T-helper 2 cell (primary cell): ENCODE data around the gene PCDHGB5.
"Not testable (repeated sequence)": the region's sequence is repeated elsewhere in the genome, so short reads cannot be mapped to it uniquely, and the experiment has no call there.

Experiments used
- DNase-seq, 5 experiments: peaks; one replicate each; pipeline versions ENCODE4 v3.0.0 to v3.0.0-alpha.2; 2012 to 2022
- total RNA-seq, 2 donors: gene quantifications; one replicate each; lab custom pipeline; 2026; lab: John Stamatoyannopoulos, UW

PCDHGB5 gene
- total RNA-seq = 0 to 0.27 reads per million in 2 donors

DNA sequence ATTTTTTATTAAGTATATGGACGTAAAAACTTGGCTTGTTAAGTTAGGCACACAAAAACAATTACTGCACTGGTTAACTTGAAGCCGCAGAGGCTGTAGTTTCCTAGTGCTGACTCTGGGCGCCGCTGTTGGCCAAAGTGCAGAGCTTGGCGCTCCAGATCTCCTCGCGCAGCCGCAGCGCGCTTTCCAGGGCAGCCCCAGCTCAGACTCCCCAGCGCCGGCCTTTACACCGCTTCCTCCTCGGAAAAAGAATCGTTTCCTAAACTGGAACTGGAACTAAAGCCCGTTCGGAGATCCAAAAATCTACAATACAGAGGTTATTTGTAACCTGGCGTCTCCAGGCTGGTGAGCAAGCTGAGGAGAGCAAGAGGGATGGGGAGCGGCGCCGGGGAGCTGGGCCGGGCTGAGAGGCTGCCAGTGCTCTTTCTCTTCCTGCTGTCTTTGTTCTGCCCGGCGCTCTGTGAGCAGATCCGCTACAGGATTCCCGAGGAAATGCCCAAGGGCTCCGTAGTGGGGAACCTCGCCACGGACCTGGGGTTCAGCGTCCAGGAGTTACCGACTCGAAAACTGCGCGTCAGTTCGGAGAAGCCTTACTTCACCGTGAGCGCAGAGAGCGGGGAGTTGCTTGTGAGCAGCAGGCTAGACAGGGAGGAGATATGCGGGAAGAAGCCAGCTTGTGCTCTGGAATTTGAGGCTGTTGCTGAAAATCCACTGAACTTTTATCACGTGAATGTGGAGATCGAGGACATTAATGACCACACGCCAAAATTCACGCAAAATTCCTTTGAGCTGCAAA, at the start of gene PCDHGB5:
Gene PCDHGB5, plus strand, starts transcription at position 192 of the 796 bp plus-strand sequence. Its CDS starts 181 bp downstream, at position 373.
- peak in 1 of 5 experiments; percentile 45 for DNase-seq

DNA sequence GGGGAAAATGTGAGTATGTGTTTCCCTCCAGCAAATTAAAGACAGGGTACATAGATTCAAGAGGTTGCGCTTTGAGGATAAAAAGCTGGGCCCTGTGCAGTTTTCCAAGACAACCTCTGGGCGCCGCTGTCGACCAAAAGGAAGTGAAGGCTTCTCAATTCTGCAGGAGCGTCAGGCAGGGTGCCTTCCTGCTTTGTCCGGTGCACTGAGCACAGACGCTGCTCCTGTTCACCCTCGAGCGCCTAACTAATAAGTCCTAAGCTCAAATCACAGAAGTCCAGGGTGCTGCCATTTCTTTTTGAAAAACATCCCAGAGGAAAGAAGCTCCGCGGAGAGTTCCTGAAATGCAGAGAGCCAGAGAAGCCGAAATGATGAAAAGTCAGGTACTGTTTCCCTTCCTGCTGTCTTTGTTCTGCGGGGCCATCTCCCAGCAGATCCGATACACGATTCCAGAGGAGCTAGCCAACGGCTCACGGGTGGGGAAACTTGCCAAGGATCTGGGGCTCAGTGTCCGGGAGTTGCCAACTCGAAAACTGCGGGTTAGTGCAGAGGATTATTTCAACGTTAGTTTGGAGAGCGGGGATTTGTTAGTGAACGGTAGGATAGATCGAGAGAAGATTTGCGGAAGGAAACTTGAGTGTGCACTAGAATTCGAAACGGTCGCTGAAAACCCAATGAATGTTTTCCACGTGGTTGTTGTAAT, 47.7 kb upstream of the PCDHGB5 start, which contains the start of gene PCDHGB1:
Gene PCDHGB1, plus strand, starts transcription at position 183 of the 703 bp plus-strand sequence. Its CDS starts 162 bp downstream, at position 345.
- peak in 2 of 5 experiments; percentile 17 to 45 for DNase-seq

DNA sequence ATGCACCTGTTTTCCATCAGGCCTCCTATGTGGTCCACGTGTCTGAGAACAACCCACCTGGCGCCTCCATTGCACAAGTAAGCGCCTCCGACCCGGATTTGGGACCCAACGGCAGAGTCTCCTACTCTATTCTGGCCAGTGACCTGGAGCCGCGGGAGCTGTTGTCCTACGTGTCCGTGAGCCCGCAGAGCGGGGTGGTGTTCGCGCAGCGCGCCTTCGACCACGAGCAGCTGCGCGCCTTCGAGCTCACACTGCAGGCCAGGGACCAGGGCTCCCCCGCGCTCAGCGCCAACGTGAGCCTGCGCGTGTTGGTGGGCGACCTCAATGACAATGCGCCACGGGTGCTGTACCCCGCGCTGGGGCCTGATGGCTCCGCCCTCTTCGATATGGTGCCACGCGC, 46.2 kb upstream of the PCDHGB5 start:
- no peak for DNase-seq

DNA sequence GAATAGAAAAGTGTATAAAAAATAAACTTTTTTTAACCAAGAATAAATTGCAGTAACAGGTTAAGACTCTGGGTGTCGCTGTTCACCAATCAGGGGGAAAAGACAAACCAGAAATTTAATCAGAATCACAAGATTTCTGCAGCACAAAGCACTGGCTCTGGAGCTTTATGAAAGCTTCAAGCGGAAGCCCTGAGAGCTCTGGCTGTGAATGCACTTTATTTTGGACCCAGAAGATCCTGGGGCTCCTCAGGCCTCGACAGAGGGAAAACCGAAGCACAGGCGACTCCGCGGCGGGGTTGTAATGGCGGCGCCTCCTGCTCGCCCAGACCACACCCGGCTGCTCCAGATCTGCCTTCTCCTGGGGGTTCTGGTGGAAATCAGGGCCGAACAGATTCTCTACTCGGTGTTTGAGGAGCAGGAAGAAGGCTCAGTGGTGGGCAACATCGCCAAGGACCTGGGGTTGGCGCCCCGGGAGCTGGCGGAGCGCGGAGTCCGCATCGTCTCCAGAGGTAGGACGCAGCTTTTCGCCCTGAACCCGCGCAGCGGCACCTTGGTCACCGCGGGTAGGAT, 42.8 kb upstream of the PCDHGB5 start, which contains the start of gene PCDHGA4:
Gene PCDHGA4, plus strand, starts transcription at position 122 of the 570 bp plus-strand sequence. Its CDS starts 87 bp downstream, at position 209.
- no peak for DNase-seq

DNA sequence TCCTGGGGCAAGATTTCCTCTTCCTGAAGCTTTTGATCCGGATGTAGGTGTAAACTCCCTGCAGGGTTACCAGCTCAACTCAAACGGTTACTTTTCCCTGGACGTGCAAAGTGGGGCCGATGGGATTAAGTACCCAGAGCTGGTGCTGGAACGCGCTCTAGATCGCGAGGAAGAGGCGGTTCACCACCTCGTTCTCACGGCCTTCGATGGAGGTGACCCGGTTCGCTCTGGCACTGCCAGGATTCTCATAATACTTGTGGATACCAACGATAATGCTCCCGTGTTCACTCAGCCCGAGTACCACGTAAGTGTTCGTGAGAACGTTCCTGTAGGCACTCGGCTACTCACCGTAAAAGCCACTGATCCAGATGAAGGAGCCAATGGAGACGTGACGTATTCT, 42.1 kb upstream of the PCDHGB5 start:
- DNase-seq = no peak

DNA sequence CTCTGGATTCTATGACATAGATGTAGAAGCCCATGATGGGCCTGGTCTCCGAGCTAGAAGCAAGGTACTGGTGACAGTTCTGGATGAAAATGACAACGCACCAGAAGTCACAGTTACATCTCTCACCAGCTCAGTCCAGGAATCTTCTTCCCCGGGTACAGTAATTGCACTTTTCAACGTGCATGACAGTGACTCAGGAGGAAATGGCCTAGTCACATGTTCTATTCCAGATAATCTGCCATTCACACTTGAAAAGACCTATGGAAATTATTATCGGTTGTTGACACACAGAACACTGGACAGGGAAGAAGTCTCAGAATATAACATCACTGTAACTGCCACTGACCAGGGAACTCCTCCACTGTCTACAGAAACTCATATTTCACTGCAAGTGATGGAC, 41.6 kb upstream of the PCDHGB5 start:
- no peak for DNase-seq

DNA sequence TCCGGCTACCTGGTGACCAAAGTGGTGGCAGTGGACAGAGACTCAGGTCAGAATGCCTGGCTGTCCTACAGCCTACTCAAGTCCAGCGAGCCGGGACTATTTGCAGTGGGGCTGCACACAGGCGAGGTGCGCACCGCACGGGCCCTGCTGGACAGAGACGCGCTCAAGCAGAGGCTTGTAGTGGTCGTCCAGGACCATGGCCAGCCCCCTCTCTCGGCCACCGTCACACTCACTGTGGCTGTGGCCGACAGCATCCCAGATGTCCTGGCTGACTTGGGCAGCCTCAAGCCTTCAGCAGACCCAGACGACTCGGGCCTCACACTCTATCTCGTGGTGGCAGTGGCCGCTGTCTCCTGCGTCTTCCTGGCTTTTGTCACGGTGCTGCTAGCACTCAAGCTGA, 40.8 kb upstream of the PCDHGB5 start:
- DNase-seq = no peak

DNA sequence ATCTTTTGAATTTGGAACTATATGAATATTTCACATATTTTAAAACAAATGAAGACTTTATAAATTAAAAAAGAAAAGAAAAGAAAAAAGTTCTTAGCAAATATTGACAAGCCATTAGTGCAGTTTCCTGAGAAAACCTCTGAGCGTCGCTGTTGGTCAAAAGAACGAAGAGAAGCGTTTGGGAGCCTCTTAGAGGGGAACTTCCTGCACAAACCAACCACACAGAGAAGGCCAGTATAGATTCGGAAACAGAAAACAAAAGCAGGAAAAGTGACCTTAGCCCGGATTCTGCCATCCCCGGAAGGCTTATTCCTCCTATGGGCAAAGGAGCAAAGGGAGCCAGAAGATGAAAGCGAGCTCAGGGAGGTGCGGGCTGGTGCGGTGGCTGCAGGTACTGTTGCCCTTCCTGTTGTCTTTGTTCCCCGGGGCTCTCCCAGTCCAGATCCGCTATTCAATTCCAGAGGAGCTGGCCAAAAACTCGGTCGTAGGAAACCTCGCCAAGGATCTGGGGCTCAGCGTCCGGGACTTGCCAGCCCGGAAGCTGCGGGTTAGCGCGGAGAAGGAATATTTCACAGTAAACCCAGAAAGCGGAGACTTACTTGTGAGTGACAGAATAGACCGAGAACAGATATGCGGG, 37.8 kb upstream of the PCDHGB5 start, which contains the start of gene PCDHGB2:
Gene PCDHGB2, plus strand, starts transcription at position 205 of the 637 bp plus-strand sequence. Its CDS starts 142 bp downstream, at position 347.
- DNase-seq = peak in 2 of 5 experiments; percentile 3 to 25

DNA sequence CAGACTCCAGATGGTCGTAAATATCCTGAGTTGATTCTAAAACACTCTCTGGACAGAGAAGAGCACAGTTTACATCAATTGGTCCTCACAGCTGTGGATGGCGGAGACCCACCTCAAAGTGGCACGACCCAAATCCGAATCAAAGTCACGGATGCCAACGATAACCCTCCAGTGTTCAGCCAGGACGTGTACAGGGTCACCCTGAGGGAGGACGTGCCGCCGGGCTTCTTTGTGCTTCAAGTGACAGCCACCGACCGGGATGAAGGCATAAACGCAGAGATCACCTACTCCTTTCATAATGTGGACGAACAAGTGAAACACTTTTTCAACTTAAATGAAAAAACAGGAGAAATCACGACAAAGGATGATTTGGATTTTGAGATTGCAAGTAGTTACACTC, 37.1 kb upstream of the PCDHGB5 start:
- DNase-seq = no peak

DNA sequence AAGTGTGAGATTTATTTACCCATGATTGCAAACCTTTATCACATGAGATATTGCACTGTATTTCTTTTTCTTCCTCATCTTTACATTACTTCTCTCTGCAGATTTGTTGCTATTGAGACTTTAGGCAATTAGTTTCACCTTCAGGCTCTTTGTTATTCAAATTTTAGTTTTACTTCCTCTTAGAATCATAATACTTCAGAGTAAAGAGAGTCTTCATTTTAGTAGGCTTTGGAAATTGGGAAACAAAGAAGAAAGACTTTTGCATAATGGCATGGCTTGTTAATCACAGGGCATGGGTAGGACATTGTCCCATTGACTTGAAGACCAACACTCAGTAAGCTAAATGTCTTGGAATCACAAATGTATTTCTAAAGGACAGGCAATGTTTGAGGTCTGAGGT, 35.0 kb upstream of the PCDHGB5 start:
- DNase-seq = no peak

DNA sequence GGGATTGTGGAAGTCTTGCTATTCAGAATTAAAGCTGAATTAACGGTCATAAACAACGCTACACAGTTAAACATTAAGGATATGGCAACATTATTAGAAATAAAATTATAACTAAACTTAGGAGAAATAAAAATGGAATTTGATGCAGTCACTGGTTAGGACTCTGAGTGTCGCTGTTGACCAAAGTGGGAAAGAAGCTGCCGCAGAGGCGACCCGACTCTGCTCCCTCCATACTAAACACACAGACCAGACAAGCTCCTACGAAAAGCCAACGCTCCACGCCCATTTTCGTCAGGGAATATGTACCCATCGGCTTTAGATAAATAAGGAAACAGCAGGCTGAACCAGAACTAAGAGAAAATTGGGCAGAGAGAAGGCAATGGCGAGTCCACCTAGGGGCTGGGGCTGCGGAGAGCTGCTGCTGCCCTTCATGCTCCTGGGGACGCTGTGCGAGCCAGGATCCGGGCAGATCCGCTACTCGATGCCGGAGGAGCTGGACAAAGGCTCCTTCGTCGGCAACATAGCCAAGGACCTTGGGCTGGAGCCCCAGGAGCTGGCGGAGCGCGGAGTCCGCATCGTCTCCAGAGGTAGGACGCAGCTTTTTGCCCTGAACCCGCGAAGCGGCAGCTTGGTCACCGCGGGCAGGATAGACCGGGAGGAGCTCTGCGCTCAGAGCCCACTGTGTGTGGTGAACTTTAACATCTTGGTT, 33.6 kb upstream of the PCDHGB5 start, which contains the start of gene PCDHGA5:
Gene PCDHGA5, plus strand, starts transcription at position 211 of the 709 bp plus-strand sequence. Its CDS starts 169 bp downstream, at position 380.
- no peak for DNase-seq

DNA sequence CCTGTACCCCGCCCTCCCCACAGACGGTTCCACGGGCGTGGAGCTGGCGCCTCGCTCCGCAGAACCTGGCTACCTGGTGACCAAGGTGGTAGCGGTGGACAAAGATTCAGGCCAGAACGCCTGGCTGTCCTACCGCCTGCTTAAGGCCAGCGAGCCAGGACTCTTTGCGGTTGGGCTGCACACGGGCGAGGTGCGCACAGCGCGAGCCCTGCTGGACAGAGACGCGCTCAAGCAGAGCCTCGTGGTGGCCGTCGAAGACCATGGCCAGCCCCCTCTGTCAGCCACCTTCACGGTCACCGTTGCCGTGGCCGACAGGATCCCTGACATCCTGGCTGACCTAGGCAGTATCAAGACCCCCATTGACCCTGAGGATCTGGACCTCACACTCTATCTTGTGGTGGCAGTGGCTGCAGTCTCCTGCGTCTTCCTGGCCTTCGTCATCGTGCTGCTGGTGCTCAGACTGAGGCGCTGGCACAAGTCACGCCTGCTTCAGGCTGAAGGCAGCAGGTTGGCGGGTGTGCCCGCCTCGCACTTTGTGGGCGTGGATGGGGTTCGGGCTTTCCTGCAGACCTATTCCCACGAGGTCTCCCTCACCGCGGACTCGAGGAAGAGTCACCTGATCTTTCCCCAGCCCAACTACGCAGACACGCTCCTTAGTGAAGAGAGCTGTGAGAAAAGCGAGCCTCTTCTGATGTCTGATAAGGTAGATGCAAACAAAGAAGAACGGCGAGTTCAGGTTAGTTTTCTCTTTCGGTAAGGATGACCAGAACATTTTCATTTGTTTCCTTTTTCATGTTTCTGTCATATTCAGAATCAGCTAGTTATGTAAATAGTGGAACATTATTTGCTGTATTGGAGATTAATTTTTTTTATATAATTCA, 31.5 kb upstream of the PCDHGB5 start:
- no peak for DNase-seq

DNA sequence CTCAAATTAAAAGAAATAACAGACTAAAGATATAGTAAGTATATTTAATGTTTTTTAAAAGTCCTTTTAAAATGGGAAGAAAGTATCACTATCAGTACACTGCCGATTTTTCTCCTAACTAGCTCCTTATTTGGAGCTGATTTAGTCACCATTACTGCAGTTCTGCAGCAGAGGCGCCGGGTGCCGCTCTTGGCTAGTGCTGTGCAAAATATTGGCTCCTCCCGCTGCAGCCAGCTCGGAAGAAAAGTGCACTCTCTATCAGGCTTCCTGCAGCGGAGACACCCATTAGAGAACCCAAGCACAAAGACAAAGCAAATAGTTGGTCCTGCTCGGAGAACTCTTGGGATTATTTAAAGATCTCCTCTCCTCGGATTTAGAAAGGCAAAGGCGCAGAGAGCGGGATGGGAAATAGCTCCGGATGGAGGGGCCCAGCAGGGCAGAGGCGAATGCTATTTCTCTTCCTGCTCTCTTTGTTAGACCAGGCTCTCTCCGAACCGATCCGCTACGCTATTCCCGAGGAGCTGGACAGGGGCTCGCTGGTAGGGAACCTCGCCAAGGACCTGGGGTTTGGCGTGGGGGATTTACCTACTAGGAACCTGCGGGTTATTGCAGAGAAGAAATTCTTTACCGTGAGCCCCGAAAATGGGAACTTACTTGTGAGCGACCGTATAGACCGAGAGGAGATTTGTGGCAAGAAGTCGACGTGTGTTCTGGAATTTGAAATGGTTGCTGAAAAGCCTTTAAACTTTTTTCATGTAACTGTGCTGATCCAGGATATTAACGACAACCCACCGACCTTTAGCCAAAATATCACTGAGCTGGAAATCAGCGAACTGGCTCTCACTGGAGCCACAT, 27.5 kb upstream of the PCDHGB5 start, which contains the start of gene PCDHGB3:
Gene PCDHGB3, plus strand, starts transcription at position 249 of the 855 bp plus-strand sequence. Its CDS starts 153 bp downstream, at position 402.
- DNase-seq = peak in 2 of 5 experiments; percentile 30 to 52

DNA sequence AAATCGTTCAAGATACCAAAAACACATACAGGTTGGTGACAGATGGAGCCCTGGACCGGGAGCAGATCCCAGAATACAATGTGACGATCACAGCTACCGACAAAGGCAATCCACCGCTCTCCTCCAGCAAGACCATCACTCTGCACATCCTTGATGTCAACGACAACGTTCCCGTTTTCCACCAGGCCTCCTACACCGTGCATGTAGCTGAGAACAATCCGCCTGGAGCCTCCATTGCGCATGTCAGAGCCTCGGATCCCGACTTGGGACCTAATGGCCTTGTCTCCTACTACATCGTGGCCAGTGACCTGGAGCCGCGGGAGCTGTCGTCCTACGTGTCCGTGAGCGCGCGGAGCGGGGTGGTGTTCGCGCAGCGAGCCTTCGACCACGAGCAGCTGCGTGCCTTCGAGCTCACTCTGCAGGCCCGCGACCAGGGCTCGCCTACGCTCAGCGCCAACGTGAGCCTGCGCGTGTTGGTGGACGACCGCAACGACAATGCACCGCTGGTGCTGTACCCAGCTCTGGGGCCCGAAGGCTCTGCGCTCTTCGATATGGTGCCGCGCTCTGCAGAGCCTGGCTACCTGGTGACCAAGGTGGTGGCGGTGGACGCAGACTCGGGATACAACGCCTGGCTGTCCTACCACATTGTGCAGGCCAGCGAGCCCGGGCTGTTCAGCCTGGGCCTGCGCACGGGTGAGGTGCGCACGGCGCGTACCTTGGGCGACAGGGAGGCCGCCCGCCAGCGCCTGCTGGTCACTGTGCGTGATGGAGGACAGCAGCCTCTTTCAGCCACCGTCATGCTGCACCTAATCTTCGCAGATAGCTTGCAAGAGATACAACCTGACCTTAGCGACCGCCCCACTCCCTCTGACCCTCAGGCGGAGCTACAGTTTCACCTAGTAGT, 25.9 kb upstream of the PCDHGB5 start:
- DNase-seq = no peak

DNA sequence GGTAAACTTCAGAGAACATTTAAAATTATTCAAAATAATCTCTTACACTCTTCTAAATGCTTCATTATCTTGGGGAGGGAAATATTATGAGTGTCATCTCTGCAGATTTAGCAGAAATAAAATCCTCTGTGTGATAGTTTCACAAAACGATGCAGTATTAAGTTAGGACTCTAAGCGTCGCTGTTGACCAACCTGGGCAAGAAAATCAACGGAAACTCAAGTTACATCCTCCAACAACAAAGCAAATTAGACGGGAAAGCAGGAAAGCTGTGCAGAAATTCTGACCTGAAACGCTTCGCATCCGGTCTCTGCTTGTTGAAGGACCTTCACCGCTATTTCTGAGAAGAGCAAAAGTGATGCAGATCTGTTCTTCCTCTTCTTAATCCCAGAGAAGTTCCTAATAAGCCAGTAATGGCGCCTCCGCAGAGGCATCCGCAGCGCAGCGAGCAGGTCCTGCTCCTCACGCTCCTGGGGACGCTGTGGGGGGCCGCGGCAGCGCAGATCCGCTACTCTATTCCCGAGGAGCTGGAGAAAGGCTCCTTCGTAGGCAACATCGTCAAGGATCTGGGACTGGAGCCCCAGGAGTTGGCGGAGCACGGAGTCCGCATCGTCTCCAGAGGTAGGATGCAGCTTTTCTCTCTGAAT, 24.0 kb upstream of the PCDHGB5 start, which contains the start of gene PCDHGA6:
Gene PCDHGA6, plus strand, starts transcription at position 219 of the 645 bp plus-strand sequence. Its CDS starts 193 bp downstream, at position 412.
- DNase-seq = no peak

DNA sequence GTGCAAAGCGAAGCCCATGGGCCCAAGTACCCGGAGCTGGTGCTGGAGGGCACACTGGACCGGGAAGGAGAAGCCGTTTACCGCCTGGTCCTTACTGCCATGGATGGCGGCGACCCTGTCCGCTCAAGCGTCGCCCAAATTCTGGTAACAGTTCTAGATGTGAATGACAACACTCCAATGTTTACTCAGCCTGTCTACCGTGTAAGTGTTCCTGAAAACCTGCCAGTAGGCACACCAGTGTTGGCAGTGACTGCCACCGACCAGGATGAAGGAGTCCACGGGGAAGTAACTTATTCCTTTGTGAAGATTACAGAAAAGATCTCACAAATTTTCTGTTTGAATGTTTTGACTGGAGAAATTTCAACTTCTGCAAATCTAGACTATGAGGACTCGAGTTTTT, 23.1 kb upstream of the PCDHGB5 start:
- DNase-seq = no peak

DNA sequence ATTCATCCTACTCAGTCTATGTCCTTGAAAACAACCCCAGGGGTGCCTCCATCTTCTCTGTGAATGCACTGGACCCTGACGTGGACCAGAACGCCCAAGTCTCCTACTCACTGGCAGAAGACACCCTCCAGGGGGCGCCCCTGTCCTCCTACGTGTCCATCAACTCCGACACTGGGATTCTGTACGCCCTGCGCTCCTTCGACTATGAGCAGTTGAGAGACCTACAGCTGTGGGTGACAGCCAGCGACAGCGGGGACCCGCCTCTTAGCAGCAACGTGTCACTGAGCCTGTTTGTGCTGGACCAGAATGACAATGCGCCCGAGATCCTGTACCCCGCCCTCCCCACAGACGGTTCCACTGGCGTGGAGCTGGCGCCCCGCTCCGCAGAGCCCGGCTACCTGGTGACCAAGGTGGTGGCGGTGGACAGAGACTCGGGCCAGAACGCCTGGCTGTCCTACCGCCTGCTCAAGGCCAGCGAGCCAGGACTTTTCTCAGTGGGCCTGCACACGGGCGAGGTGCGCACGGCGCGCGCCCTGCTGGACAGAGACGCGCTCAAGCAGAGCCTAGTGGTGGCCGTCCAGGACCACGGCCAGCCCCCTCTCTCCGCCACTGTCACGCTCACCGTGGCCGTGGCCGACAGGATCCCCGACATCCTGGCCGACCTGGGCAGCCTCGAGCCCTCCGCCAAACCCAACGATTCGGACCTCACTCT, 22.1 kb upstream of the PCDHGB5 start:
- DNase-seq = not testable (repeated sequence)
